K562 (cell line): ENCODE measurements around the gene SIDT2. TPM values are rescaled to one million over a fixed set of nuclear protein-coding genes. Genes with fewer than 3 reads are reported as not detected.

ENCODE experiments used
- ARHGAP35 ChIP-seq: fragments of 450-650 bp; IDR thresholded peaks from 2 replicates; pipeline ENCODE4 v1.6.1; 2018; ENCODE audit not compliant: partially characterized antibody
- BDP1 ChIP-seq: IDR thresholded peaks from 3 replicates; pipeline ENCODE4 v1.6.1; 2011; ENCODE audit not compliant: insufficient read length, insufficient read depth
- FOXA3 ChIP-seq, 2 experiments: fragments of 450-650 bp in 1 of 2; sonication (generic) in 1 of 2; formaldehyde crosslinking; IDR thresholded peaks in 1 of 2; conservative IDR thresholded peaks in 1 of 2; 2 replicates each; pipeline versions ENCODE4 v1.4.0 to v1.8.0; 2020 to 2022; ENCODE audit warnings: mild to moderate bottlenecking in 2 of 2, missing genetic modification reagents in 1 of 2
- PCBP2 ChIP-seq: fragments of 200-400 bp; formaldehyde crosslinking; IDR thresholded peaks from 2 replicates; pipeline ENCODE4 v1.6.1; 2018; ENCODE audit warnings: low read length, low read depth, mild to moderate bottlenecking, moderate library complexity; ENCODE audit not compliant: poor library complexity, severe bottlenecking
- PHF8 ChIP-seq: fragments of 200-600 bp; sonication (generic); IDR thresholded peaks from 2 replicates; pipeline ENCODE4 v1.6.1; 2012; ENCODE audit warnings: mixed run types, mild to moderate bottlenecking, inconsistent platforms, low read length, moderate library complexity, borderline replicate concordance
- PML ChIP-seq: IDR thresholded peaks from 2 replicates; pipeline ENCODE4 v1.6.1; 2012; ENCODE audit warnings: low read length, inconsistent platforms
- POLR2AphosphoS5 ChIP-seq: IDR thresholded peaks from 2 replicates; pipeline ENCODE4 v1.6.1; 2011; ENCODE audit warnings: mild to moderate bottlenecking, low read depth, low read length, moderate library complexity; ENCODE audit not compliant: control insufficient read depth, insufficient read depth
- PURB ChIP-seq: sonication (generic); formaldehyde crosslinking; IDR thresholded peaks from 2 replicates; pipeline ENCODE4 v1.9.0; 2021; ENCODE audit warnings: low read depth, mild to moderate bottlenecking, missing genetic modification reagents
- RAD21 ChIP-seq, 2 experiments: fragments of 250-450 bp in 1 of 2; fragments of 450-650 bp in 1 of 2; sonication (Bioruptor Pico) in 1 of 2; formaldehyde crosslinking in 1 of 2; IDR thresholded peaks in 1 of 2; conservative IDR thresholded peaks in 1 of 2; 2 replicates each; pipeline versions ENCODE4 v1.4.0 to v1.8.0; 2020 to 2022; ENCODE audit warnings: mild to moderate bottlenecking in 2 of 2, moderate library complexity in 1 of 2
- RBM22 ChIP-seq: fragments of 200-400 bp; formaldehyde crosslinking; IDR thresholded peaks from 2 replicates; pipeline ENCODE4 v1.6.1; 2018; ENCODE audit warnings: low read length, low read depth; ENCODE audit not compliant: poor library complexity, severe bottlenecking
- ZBTB49 ChIP-seq: sonication (generic); formaldehyde crosslinking; IDR thresholded peaks from 2 replicates; pipeline ENCODE4 v1.8.0; 2022; ENCODE audit warnings: missing genetic modification reagents, mild to moderate bottlenecking, borderline replicate concordance
- ZFP36 ChIP-seq: fragments of 150-350 bp; IDR thresholded peaks from 2 replicates; pipeline ENCODE4 v1.6.1; 2018; ENCODE audit warnings: low read length, low read depth; ENCODE audit not compliant: partially characterized antibody
- ZNF518B ChIP-seq: fragments of 250-450 bp; sonication (Bioruptor Pico); IDR thresholded peaks from 2 replicates; pipeline ENCODE4 v1.5.0; 2021; ENCODE audit warnings: mild to moderate bottlenecking, moderate library complexity
- polyA plus RNA-seq, 8 experiments: library from polyadenylated mRNA; depleted of rRNA in 4 of 8; stranded (reverse) in 5 of 8; unstranded in 3 of 8; fragments of >200 nt; fragmentation: Nextera tagmentation in 2 of 8; fragmentation: Illumina TruSeq in 1 of 8; extraction: Ambion mirVana in 2 of 8; extraction: Trizol in 1 of 8; gene quantifications; 2 replicates each; pipeline versions ENCODE4 v1.2.1 to v1.2.3, GENCODE V29; 2011 to 2014; ENCODE audit warnings: inconsistent platforms in 1 of 8, missing spikeins in 1 of 8
- total RNA-seq, 7 experiments: library from RNA; depleted of rRNA in 6 of 7; stranded (reverse); fragments of >200 nt in 6 of 7; fragmentation: Illumina TruSeq in 2 of 7; extraction: Trizol in 2 of 7; gene quantifications; 2 replicates each; pipeline versions ENCODE4 v1.2.1 to v1.2.3, GENCODE V29; 2011 to 2021; ENCODE audit warnings: low replicate concordance in 1 of 7
- TF ChIP-seq, protein P1 (sequence below), 2 experiments: fragments of 450-650 bp in 1 of 2; sonication (generic) in 1 of 2; formaldehyde crosslinking in 1 of 2; IDR thresholded peaks in 1 of 2; conservative IDR thresholded peaks in 1 of 2; 2 replicates each; pipeline versions ENCODE4 v1.6.1 to v1.8.1; 2016 to 2023; ENCODE audit warnings: mild to moderate bottlenecking in 2 of 2, moderate library complexity in 2 of 2, inconsistent platforms in 1 of 2, missing genetic modification reagents in 1 of 2
- TF ChIP-seq, protein P2 (sequence below): fragments of 450-650 bp; conservative IDR thresholded peaks from 2 replicates; pipeline ENCODE4 v1.6.1; 2016; ENCODE audit warnings: missing genetic modification characterization, low read depth, mild to moderate bottlenecking, control low read depth, missing compliant biosample characterization

Gene SIDT2
- total and polyA plus RNA-seq, 9 of the 15 experiments (the other 6 are each of a cell fraction or from before 2014, with no cell fraction given): 2.4 to 20.2 (median 6.5) TPM

DNA sequence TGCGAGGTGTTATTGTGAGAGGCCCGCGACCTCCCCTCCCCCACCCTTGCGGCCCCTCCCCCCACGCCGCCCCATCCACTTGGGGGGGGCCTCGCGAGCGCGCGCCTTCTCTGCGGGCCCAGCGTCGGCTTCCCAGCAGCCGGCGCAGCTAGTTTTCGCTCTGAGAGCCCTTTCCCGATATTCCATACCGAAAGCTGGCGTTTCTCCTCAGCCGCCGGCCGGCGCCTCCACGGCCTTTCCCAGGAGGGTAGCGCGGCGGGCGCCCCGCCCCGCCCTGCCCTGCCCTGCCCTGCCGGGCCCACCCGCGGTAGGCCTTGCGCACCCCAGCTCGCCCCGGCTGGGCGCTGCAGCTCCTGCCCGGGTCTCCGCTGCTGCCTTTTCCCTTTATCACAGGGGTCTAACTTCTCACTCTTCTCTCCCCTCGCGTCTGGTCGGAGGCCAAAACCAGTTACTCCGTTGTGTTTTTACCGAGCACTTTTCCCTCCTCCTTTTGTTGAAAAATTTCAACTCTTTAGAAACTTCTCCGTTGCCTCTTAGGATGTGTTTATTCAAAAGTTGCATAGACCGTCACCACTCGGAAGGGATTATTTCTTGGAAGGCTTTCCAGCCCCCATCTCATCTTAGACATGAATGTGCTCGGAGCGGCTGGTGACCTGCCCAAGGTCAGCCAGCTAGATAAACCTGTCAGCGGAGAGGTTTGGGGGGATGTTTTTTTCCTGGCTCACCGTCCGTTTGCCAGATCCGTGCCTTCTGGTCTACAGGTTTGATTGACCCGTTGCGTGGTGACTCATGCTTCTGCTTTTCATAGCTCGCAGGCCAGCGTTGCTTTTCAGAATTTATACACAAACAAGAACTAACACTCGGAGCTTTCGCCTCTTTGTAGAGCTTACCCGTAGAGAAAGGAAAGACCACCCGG is 33.8 kb upstream of the SIDT2 start (continued):
- no peak for TF ChIP-seq ZNF518B
- TF ChIP-seq RAD21 (CRISPR knock-in tag; conservative IDR thresholded peaks at IDR 0.05 in 1 of 2, IDR thresholded peaks at IDR 0.05 in 1 of 2): no peak
- no peak for TF ChIP-seq BDP1
- no peak for TF ChIP-seq PML
- no peak for TF ChIP-seq PCBP2
- TF ChIP-seq ARHGAP35: no peak
- TF ChIP-seq, protein P1, sequence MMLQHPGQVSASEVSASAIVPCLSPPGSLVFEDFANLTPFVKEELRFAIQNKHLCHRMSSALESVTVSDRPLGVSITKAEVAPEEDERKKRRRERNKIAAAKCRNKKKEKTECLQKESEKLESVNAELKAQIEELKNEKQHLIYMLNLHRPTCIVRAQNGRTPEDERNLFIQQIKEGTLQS (IDR thresholded peaks at IDR 0.05): peak; percentile 93
- TF ChIP-seq, protein P1 (CRISPR knock-in tag; conservative IDR thresholded peaks at IDR 0.05): peak; percentile 63; the same call in 1 of the 2 replicates
- no peak for TF ChIP-seq FOXA3 (CRISPR knock-in tag; conservative IDR thresholded peaks at IDR 0.05 in 1 of 2, IDR thresholded peaks at IDR 0.05 in 1 of 2)
- 0 out of 2 replicates have a peak, but pooled peaks have one; percentile 14 for TF ChIP-seq POLR2AphosphoS5
- TF ChIP-seq ZFP36: no peak
- TF ChIP-seq ZBTB49 (CRISPR knock-in tag): no peak
- TF ChIP-seq RBM22: peak; percentile 68
- no peak for TF ChIP-seq PURB (CRISPR knock-in tag)
- TF ChIP-seq PHF8: peak; percentile 30; the same call in 1 of the 2 replicates
- TF ChIP-seq, protein P2, sequence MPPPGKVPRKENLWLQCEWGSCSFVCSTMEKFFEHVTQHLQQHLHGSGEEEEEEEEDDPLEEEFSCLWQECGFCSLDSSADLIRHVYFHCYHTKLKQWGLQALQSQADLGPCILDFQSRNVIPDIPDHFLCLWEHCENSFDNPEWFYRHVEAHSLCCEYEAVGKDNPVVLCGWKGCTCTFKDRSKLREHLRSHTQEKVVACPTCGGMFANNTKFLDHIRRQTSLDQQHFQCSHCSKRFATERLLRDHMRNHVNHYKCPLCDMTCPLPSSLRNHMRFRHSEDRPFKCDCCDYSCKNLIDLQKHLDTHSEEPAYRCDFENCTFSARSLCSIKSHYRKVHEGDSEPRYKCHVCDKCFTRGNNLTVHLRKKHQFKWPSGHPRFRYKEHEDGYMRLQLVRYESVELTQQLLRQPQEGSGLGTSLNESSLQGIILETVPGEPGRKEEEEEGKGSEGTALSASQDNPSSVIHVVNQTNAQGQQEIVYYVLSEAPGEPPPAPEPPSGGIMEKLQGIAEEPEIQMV (tag): no peak
